ENCODE results near the gene TMEM270. TPM values are rescaled to one million over a fixed set of nuclear protein-coding genes. Genes with fewer than 3 reads are reported as not detected.
"Not testable (repeated sequence)": the region's sequence is repeated elsewhere in the genome, so short reads cannot be mapped to it uniquely, and the experiment has no call there.

TMEM270 gene, protein sequence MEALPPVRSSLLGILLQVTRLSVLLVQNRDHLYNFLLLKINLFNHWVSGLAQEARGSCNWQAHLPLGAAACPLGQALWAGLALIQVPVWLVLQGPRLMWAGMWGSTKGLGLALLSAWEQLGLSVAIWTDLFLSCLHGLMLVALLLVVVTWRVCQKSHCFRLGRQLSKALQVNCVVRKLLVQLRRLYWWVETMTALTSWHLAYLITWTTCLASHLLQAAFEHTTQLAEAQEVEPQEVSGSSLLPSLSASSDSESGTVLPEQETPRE
- total RNA-seq, result not detected

DNA sequence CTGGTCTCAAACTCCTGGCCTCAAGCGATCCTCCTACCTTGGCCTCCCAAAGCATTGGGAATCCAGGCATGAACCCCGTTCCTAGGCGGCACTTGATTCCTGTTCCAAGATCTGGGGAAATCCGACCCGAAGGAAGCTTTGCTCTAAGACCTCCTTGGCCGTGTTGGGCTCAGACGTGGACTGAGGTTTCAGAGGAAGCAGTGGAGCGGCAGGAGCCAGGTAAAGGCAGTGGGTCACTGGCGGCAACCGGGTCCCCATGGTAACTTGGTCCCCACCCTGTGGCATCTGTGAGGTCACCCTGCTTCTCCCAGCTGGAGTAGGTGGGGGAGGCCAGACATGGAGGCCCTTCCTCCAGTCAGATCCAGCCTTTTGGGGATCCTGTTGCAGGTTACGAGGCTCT, at the start of gene TMEM270:
Gene TMEM270, plus strand, starts transcription at position 301 of the 400 bp plus-strand sequence. Its CDS starts 36 bp downstream, at position 337.
- peaks cover 8% of the 10 kb centered on the region for H3K4me1 Mint-ChIP-seq
- no peak within 1 kb of the TSS for H3K4me3 Mint-ChIP-seq
- no peak for ATAC-seq (ENCODE audit: low read depth)
- POLR2A ChIA-PET, result no interaction called here
- no peaks in the 10 kb centered on the region for H3K9me3 Mint-ChIP-seq
- H3K36me3 Mint-ChIP-seq, result no peaks in the 10 kb centered on the region
- peaks cover 19% of the 10 kb centered on the region for H3K27me3 Mint-ChIP-seq
- H3K27ac Mint-ChIP-seq, result no peak within 1 kb of the TSS
- DNase-seq, result no peak

DNA sequence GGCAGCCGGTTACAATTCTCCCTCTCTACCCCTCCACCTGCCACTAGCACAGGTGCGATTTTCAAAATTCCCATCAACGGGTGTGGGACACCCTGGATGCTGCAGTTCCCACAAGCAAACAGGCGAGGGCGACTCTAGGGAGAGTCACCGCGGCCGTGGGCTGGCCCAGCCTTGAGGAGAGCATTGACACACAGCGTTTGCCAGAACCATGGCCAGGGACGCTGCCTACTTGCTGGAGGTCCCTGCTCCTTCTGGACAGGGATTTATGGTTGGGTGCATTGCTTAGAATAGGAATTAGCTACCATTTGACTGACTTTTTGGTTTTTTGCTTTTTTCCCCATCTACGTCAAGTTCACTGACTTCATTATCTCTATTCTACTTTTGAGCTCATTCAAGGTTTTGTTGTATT, 49.2 kb upstream of the TMEM270 start:
- H3K27ac Mint-ChIP-seq, result no peak overlapping the region
- peak; percentile 50 for ATAC-seq (ENCODE audit: low read depth)
- no peaks in the 10 kb centered on the region for H3K36me3 Mint-ChIP-seq
- DNase-seq, result peak; percentile 60
- H3K4me1 Mint-ChIP-seq, result peaks cover 1% of the 10 kb centered on the region
- H3K4me3 Mint-ChIP-seq, result no peak overlapping the region
- POLR2A ChIA-PET, result no interaction called here
- peaks cover 4% of the 10 kb centered on the region for H3K27me3 Mint-ChIP-seq
- no peaks in the 10 kb centered on the region for H3K9me3 Mint-ChIP-seq

DNA sequence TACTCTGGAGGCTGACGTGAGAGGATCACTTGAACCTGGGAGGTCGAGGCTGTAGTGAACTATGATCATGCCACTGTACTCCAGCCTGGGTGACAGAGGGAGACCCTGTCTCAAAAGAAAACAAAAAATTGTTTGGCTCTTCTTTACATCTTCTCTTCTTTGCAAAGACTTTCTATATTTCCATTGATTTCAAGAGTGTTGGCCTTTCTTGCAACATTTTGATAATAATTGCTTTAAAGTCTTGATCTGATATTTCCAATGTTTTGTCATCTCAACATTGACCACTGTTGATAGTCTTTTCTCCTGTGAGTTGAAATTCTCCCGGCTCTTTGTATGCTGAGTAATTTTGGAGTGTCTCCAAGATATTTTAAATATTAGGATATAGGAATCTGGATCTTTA, 48.0 kb upstream of the TMEM270 start:
- POLR2A ChIA-PET, result no interaction called here
- Mint-ChIP-seq H3K4me3 (no peak overlapping the region), H3K9me3 (no peaks in the 10 kb centered on the region), H3K27ac (no peak overlapping the region), H3K36me3 (no peaks in the 10 kb centered on the region), H3K4me1 (peaks cover 1% of the 10 kb centered on the region), H3K27me3 (peaks cover 6% of the 10 kb centered on the region)
- ATAC-seq (ENCODE audit: low read depth), result no peak
- DNase-seq, result no peak

DNA sequence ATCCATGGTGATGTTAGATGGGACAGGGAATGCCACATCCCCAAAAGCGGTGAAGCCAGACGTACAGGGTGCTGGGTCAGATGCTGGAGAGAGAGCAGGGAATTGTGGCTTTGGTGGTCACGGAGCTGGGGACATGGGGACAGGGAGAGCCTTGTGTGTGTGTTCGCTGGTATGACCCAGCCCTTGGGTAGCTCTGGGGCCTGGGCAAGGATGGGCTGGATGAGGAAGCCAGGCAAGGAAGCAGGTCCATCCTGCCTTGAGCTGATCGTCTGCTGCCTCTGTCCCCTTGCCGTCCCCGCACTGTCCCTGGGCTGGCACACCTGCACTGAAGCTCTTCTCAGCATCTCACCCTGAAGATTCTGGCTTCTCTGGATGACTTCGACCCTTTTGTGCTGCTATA, 45.5 kb upstream of the TMEM270 start:
- POLR2A ChIA-PET, result no interaction called here
- H3K4me1 Mint-ChIP-seq, result peaks cover 1% of the 10 kb centered on the region
- no peaks in the 10 kb centered on the region for H3K36me3 Mint-ChIP-seq
- H3K4me3 Mint-ChIP-seq, result no peak overlapping the region
- ATAC-seq (ENCODE audit: low read depth) (no peak), DNase-seq (no peak)
- no peak overlapping the region for H3K27ac Mint-ChIP-seq
- no peaks in the 10 kb centered on the region for H3K9me3 Mint-ChIP-seq
- H3K27me3 Mint-ChIP-seq, result peaks cover 6% of the 10 kb centered on the region

DNA sequence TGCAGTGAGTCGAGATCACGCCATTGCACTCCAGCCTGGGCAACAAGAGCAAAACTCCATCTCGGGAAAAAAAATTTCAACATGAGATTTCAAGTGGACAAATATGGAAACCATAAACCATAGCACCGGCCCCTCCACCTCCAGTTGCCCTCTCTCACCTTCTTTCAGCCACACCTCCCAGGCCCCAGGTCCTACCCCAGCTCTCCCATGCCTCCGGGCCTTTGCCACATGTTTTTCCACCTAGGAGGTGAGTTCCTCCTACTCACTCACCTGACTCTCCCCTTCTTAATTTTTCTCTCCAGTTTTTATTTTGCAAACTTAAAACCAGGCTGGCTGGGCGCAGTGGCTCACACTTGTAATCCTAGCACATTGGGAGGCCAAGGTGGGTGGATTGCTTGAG, 43.8 kb upstream of the TMEM270 start:
- H3K4me3 Mint-ChIP-seq, result no peak overlapping the region
- H3K27me3 Mint-ChIP-seq, result peaks cover 6% of the 10 kb centered on the region
- DNase-seq (no peak), ATAC-seq (ENCODE audit: low read depth) (no peak)
- no peak overlapping the region for H3K27ac Mint-ChIP-seq
- no peaks in the 10 kb centered on the region for H3K36me3 Mint-ChIP-seq
- H3K9me3 Mint-ChIP-seq, result no peaks in the 10 kb centered on the region
- H3K4me1 Mint-ChIP-seq, result no peaks in the 10 kb centered on the region
- POLR2A ChIA-PET, result no interaction called here

DNA sequence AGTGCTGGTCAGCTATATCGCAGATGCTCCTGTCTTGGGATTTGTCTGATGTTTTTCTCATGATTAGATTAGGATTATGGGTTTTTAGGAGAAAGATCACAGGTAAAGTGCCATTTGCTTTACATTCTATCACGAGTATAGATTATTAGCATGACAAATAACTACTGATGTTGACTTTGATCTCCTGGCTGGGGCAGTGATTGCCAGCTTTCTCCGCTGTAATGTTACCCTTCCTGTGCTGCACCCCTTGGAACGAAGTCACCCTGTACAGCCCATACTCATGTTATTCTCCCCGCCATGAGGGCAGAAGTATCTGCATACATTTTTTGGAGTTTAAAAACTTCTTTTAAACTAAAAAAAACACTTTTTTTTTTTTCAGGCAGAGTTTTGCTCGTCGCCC, 40.9 kb upstream of the TMEM270 start:
- Mint-ChIP-seq H3K4me3 (no peak overlapping the region), H3K36me3 (no peaks in the 10 kb centered on the region), H3K4me1 (no peaks in the 10 kb centered on the region), H3K9me3 (no peaks in the 10 kb centered on the region), H3K27me3 (peaks cover 8% of the 10 kb centered on the region), H3K27ac (no peak overlapping the region)
- DNase-seq (no peak), ATAC-seq (ENCODE audit: low read depth) (no peak)
- POLR2A ChIA-PET, result no interaction called here

DNA sequence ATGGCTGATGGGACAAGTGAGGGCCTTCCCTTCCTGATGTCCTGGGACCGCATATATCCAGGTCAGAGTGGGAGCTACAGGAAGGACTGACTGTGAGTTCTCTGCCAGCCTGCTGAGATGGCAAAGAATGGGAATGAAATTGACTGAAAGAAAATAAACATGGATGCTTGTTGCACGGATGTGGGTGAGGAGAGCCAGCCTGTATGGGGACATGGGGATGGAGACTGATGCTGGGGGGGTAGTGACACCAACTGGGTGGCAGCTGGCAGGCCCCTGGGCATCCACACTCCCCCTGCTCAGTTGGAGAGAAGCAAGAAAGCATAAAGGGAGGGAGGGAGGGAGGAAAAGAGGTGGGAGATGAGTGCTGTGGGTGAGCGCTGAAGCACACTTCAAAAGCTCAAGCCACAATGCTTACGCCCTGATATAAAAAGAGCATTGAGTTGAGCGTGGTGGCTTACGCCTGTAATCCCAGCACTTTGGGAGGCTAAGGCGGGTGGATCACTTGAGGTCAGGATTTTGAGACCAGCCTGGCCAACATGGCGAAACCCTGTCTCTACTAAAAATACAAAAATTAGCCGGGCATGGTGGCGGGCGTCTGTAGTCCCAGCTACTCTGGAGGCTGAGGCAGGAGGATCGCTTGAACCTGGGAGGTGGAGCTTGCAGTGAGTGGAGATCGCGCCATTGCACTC, 39.2 kb upstream of the TMEM270 start:
- H3K4me3 Mint-ChIP-seq; H3K4me1 Mint-ChIP-seq; H3K9me3 Mint-ChIP-seq; DNase-seq; H3K27ac Mint-ChIP-seq; POLR2A ChIA-PET; H3K36me3 Mint-ChIP-seq; ATAC-seq (ENCODE audit: low read depth): not testable (repeated sequence)
- H3K27me3 Mint-ChIP-seq, result peaks cover 17% of the 10 kb centered on the region

DNA sequence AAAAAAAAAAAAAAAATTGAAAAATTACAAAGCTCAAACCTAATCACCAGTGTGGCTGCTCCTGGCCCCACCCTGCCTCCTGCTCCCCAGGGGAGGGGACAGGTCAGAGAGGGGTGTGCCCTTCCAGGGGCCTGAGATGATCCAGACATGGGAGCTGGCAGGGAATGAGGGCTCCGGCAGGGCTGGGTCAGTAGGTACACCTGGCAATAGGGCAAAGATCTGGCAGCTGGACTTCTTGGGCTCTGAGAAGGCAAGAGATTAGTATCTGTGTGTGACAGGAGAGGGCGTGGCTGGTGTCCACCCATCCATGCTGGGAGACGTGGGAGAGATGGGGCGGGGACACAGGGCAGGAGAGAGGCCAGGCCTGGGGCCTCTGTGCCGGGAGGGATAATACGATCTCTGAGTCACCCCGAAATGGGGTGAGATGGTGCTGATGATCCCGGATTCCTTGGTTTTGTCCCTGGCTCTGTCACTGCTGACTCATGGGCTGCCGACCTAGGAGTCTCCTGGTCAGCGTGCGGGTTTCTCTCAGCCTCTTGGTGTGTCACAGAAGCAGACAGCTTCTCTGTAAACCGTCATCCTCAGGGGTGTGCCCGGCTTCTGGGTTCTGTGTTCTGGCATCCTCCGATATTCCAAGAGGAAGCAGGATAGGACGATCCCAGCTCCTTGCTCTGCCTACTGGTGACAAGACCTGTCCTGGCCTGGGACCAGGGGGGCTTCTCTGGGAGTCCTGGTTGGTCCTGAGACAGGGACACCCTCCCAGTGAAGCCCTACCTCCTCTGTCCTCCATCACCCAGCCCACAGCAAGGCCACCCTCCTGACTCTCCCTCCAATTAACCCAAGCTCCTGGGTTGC, 38.4 kb upstream of the TMEM270 start:
- Mint-ChIP-seq H3K27ac (no peak overlapping the region), H3K4me3 (no peak overlapping the region), H3K9me3 (no peaks in the 10 kb centered on the region), H3K27me3 (peaks cover 21% of the 10 kb centered on the region), H3K4me1 (peaks cover 11% of the 10 kb centered on the region), H3K36me3 (no peaks in the 10 kb centered on the region)
- POLR2A ChIA-PET, result no interaction called here
- DNase-seq, result no peak
- no peak for ATAC-seq (ENCODE audit: low read depth)

DNA sequence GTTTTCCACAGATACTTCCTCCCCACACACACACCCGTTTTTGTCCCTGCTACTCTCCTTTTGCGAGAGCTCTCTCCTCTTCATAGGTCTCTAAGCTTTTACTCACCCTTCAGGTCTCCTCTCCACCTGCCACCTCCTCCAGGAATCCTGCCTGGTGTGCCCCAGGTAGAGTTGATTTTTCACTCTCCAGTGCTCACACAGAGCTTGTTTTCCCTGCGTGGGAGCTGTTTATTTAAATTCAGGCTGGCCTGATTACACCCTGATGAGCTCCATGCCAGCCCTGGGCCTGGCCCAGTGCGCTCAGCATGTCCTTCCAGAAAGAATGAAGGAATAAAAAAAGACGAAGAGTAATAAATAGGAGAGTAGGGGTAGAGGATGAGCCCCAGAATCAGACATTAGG, 37.7 kb upstream of the TMEM270 start:
- DNase-seq (no peak), ATAC-seq (ENCODE audit: low read depth) (no peak)
- Mint-ChIP-seq H3K27ac (no peak overlapping the region), H3K4me3 (no peak overlapping the region), H3K9me3 (no peaks in the 10 kb centered on the region), H3K4me1 (peaks cover 16% of the 10 kb centered on the region), H3K27me3 (peaks cover 23% of the 10 kb centered on the region), H3K36me3 (no peaks in the 10 kb centered on the region)
- POLR2A ChIA-PET, result no interaction called here

DNA sequence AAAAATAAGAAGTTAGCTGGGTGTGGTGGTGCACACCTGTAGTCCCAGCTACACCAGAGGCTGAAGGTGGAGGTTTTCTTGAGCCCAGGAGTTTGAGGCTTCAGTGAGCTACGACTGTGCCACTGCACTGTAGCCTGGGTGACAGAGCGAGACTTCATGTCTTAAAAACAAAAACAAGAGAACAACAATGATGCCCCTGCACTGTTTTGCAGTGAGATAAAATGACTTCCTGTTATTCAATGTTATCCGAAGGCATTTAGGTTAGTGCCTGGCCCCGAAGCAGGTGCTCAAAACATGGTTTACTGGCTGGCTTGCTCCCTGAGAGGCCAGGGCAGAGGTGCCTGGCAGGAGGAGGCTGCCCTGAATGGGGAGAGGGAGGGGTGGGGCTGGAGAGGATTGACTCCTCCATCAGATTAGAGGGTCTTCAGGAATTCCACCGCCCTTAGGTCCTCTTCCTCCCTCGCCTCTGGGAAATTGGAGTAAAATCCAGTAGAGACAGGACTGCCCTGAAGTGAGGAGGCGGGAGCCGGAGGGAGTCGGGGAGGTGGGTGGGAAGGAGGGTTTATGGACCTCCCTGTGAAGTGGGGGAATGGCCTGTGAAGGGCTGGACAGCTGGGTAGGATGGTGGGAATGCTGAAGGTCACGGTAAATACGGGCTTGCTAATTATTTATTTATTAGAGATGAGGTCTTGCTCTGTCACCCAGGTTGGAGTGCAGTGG, 36.9 kb upstream of the TMEM270 start:
- DNase-seq, result no peak
- Mint-ChIP-seq H3K27ac (no peak overlapping the region), H3K36me3 (no peaks in the 10 kb centered on the region), H3K4me3 (no peak overlapping the region), H3K27me3 (peaks cover 23% of the 10 kb centered on the region), H3K4me1 (peaks cover 21% of the 10 kb centered on the region), H3K9me3 (no peaks in the 10 kb centered on the region)
- POLR2A ChIA-PET, result no interaction called here
- no peak for ATAC-seq (ENCODE audit: low read depth)

DNA sequence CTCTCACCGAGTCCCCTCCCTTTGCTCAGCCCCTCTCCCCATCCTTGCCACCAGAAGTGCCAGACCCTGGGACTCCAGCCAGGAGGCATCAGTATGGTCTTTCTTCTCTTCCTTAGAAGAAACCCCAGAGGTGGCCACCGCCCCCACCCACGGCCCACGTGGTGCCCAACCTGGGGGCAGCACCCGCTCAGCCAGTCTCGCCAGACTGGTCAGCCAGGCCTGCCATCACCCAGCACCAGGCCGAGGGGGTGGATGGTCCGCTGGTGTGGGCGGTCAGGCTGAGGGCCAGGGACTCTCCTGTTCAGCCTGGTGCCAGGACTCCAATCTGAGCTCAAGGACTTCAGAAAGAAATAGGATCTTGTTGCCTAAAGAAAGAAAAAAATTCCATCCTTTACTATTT, 36.0 kb upstream of the TMEM270 start:
- Mint-ChIP-seq H3K27ac (no peak overlapping the region), H3K4me1 (peaks cover 22% of the 10 kb centered on the region), H3K9me3 (no peaks in the 10 kb centered on the region), H3K27me3 (peaks cover 23% of the 10 kb centered on the region), H3K4me3 (no peak overlapping the region), H3K36me3 (no peaks in the 10 kb centered on the region)
- POLR2A ChIA-PET, result no interaction called here
- ATAC-seq (ENCODE audit: low read depth) (no peak), DNase-seq (no peak)

DNA sequence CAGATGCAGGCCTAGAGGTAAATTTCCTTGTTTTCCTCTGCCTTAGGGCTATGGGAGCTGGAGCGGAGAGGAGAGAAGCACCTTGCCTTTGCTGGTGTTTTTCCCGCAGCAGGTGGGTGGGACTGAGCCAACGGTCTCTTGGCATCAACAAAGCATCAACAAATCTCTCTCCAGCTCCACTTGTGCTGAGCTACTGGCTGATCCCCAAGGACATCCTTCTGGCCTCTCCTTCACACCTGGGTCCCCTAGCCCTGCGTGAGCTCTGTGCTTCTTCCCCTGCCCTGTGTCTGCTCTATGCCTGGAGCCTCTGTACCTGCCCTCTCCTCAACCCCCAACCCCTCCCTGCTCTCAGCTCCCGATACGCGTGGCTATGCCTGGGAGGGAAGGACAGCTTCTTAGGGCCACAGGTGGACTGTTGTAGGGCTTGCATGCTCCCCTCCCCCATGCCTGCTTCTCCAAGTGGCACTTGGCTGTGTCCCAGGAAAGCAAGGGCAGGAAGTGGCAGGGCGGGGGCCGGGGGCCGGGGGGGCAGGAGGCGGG, 33.3 kb upstream of the TMEM270 start:
- H3K9me3 Mint-ChIP-seq, result no peaks in the 10 kb centered on the region
- H3K4me3 Mint-ChIP-seq, result no peak overlapping the region
- H3K36me3 Mint-ChIP-seq, result no peaks in the 10 kb centered on the region
- no peak for DNase-seq
- no peak overlapping the region for H3K27ac Mint-ChIP-seq
- POLR2A ChIA-PET, result no interaction called here
- no peak for ATAC-seq (ENCODE audit: low read depth)
- H3K4me1 Mint-ChIP-seq, result peaks cover 22% of the 10 kb centered on the region
- peaks cover 23% of the 10 kb centered on the region for H3K27me3 Mint-ChIP-seq

DNA sequence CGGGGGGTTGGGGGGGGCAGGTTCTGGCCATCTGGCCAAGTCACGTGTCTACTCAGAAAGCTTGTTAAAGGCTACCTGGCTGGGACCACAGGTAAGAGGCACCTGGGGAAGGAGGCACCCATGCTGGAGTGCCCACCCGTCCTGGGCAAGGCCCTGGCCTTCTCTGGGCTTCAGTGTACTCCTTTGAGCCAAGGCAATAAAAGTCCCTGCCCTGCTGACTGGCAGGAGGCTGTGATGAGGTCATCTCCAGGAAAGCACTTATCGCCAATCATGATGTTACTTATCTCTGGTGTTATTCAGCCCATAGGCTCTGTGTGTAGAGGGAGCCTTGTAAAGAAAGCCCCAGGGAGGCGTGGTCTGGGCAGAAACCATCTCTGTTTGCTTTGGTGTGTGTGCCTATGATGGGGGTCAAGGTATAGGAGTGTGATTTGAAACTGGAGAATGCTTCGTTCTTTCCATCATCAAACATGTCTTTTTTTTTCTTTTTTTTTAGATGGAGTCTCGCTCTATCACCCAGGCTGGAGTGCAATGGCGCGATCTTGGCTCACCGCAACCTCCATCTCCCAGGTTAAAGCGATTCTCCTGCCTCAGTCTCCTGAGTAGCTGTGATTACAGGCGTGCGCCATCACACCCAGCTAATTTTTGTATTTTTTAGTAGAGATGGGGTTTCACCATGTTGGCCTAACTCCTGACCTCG, 32.7 kb upstream of the TMEM270 start:
- peaks cover 23% of the 10 kb centered on the region for H3K27me3 Mint-ChIP-seq
- no peaks in the 10 kb centered on the region for H3K9me3 Mint-ChIP-seq
- H3K36me3 Mint-ChIP-seq, result no peaks in the 10 kb centered on the region
- H3K4me3 Mint-ChIP-seq, result no peak overlapping the region
- DNase-seq (no peak), ATAC-seq (ENCODE audit: low read depth) (peak; percentile 52)
- peaks cover 22% of the 10 kb centered on the region for H3K4me1 Mint-ChIP-seq
- no peak overlapping the region for H3K27ac Mint-ChIP-seq
- POLR2A ChIA-PET, result no interaction called here
